Measurements from ENCODE around the gene CHST6.
"Not testable (repeated sequence)": the region's sequence is repeated elsewhere in the genome, so short reads cannot be mapped to it uniquely, and the experiment has no call there.

Gene CHST6

DNA sequence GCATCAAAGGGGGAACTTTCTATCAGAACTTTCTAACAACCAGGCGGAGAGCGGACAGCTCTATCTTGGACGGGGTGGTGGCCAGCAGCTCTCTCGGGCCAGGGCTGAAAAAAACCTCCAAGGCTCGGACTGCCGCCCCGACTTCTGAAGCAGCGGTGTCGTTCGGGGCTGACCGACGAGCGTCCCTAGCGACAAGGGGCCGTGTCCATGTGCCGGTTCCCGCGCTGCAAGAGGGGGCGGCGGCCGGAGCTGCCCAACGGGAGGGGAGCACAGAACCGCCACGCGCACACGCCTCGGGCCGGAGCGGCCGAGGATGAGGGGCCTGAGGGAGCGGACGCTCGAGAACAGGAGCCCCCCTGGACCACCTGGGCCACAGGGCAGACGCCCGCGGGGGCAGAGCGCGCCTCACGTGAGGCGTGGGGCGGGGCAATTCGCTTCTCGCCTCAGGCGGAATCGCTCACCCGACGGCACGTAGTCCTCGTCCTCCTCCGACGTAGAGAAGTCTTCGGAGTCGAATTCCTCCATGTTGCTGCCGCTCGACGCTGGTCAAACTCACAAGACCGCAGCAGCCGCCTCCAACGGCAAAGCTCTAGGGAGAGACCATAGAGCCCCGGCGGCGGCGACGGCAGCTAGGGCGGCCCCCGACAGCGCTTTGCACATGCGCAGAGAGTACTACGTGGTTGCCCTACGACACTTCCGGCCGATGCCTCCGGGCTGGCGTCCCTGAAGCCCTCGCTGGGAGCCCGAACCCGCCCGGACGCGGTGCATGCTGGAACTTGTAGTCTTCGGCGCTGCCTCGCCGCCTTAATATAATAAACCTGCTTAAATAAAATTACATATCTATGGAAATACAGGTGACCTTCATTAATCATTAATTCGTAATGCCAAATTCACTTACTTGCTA, 62.2 kb downstream of the CHST6 start, which contains the start of gene CFDP1:
Gene CFDP1 (minus strand): TSS at position 676 of the 904 bp plus-strand sequence. CDS start 151 bp downstream, at position 525.
- peak; percentile 94 for DNase-seq

DNA sequence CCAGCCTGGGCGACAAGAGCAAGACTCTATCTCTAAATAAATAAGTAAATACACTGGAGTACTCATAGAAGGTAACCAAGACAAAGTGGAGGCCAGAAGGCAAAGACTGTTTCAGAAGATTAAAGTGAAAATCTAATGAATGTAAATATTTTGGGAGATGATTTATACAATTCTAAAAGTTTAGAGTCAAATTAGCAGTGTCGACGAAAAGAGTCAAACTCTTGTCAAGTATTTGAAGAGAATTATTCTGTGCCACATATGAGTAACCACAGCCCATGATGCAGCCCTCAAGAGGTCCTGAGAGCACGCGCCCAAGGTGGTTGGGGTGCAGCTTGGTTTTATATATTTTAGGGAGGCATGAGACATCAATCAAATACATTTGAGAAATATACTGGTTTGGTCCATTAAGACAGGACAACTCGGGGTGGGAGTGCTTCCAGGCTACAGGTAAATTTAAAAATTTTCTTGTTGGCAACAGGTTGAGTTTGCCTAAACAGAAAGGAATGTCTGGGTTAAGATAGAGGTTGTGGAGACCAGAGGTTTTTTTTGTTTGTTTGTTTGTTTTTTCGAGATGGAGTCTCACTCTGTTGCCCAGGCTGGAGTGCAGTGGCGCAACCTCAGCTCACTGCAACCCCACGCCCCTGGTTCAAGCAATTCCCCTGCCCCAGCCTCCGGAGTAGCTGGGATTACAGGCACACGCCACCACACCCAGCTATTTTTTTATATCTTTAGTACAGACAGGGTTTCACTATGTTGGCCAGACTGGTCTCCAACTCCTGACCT, 65.4 kb downstream of the CHST6 start:
- DNase-seq, result no peak

DNA sequence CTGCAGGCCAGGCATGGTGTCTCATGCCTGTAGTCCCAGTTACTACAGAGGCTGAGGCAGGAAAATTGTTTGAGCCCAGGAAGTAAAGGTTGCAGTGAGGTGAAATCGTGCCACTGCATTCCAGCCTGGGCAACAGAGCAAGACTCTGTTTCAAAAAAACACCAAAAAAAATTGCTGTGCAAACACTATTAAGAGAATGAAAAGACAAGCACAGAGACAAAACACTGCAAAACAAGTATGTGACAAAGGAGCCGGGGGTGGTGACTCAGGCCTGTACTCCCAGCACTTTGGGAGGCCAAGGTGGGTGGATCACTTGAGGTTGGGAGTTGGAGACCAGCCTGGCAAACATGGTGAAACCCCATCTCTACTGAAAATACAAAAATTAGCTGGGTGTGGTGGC, 68.7 kb downstream of the CHST6 start:
- DNase-seq, result not testable (repeated sequence)

DNA sequence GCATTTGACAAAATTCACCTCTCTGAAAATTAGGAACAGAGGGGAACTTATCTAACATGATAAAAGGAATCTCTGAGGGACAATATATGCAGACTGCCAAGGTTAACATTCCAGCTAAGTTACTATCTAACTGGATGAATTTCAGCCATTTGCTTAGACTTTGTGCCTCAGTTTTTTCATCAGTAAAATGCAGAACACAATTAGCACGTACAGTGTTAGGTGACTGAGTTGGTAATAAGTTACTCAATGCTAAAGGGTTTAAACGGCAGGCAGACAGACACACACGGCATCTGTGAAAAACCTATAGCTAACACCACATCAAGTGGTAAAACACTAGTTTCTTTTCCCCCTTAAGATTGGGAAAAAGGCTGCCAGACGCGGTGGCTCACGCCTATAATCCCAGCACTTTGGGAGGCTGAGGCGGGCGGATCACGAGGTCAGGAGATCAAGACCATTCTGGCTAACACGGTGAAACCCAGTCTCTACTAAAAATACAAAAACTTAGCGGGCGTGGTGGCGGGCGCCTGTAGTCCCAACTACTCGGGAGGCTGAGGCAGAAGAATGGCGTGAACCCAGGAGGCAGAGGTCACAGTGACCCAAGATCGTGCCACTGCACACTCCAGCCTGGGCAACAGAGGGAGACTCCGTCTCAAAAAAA, 71.0 kb downstream of the CHST6 start:
- DNase-seq, result not testable (repeated sequence)

DNA sequence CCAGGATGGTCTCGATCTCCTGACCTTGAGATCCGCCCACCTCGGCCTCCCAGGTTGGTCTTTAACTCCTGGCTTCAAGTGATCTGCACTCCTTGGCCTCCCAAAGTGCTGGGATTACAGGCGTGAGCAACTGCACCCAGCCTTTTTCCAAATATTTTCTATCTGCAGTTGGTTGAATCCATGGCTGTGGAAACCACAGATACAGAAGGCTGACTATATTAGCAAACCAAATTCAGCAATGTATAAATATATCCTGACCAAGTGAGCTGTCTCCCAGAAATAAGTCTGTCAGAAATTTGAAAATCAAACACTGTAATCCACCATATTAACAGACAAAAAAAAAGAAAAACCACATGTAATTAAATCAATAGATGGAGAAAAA, 71.5 kb downstream of the CHST6 start:
- no peak for DNase-seq
